H1 (cell line): Measurements from ENCODE around the gene LBP. TPM values are rescaled to one million over a fixed set of nuclear protein-coding genes. Genes with fewer than 3 reads are reported as not detected.
A peak's percentile ranks its signal among the peaks of the same experiment; 100 is the strongest.

Experiments
- CTCF ChIA-PET: fragments of 300-600 bp; sonication (Branson Sonifier 250); formaldehyde crosslinking; loops from one replicate; lab custom pipeline; 2021; ENCODE audit not compliant: partially characterized antibody; lab: Charles Lee
- POLR2A ChIA-PET: fragments of 300-600 bp; sonication (Branson Sonifier 250); formaldehyde crosslinking; loops from one replicate; lab custom pipeline; 2021; ENCODE audit warnings: inconsistent platforms; ENCODE audit not compliant: partially characterized antibody; lab: Charles Lee
- DNase-seq, 2 experiments: peaks; one replicate each; pipeline versions ENCODE4 v3.0.0 to v3.0.0-alpha.2; 2010 to 2022; ENCODE audit warnings: low spot score in 2 of 2, low read depth in 1 of 2, mixed read lengths in 1 of 2
- FAIRE-seq: peaks from 2 replicates; lab custom pipeline; 2011; peaks lifted over from hg19 to GRCh38; lab: Jason Lieb, UNC
- H2AFZ ChIP-seq: 2 replicates; pipeline ENCODE4 v1.8.1; 2012; ENCODE audit warnings: low read length, inconsistent platforms
- H2AK5ac ChIP-seq: 2 replicates; pipeline ENCODE4 v1.6.1; 2013; ENCODE audit warnings: low read depth, low read length
- H2BK120ac ChIP-seq: replicated peaks from 2 replicates; pipeline ENCODE3; 2013; ENCODE audit warnings: low read depth, low read length, inconsistent platforms
- H2BK12ac ChIP-seq: 2 replicates; pipeline ENCODE4 v1.6.1; 2013; ENCODE audit warnings: low read depth, low read length
- H2BK15ac ChIP-seq: 2 replicates; pipeline ENCODE4 v1.6.1; 2013; ENCODE audit warnings: low read length
- H2BK20ac ChIP-seq: 2 replicates; pipeline ENCODE4 v1.6.1; 2013; ENCODE audit warnings: low read length
- H2BK5ac ChIP-seq: 2 replicates; pipeline ENCODE4 v1.6.1; 2013; ENCODE audit warnings: low read depth, low read length
- H3K14ac ChIP-seq: 2 replicates; pipeline ENCODE4 v1.6.1; 2013; ENCODE audit warnings: inconsistent platforms; ENCODE audit not compliant: insufficient read length
- H3K18ac ChIP-seq: 2 replicates; pipeline ENCODE4 v1.6.1; 2013; ENCODE audit warnings: low read length; ENCODE audit errors: extremely low read depth
- H3K23ac ChIP-seq: 2 replicates; pipeline ENCODE4 v1.6.1; 2013; ENCODE audit warnings: inconsistent platforms; ENCODE audit not compliant: insufficient read length
- H3K23me2 ChIP-seq: 2 replicates; pipeline ENCODE4 v1.6.1; 2013; ENCODE audit warnings: low read depth, low read length
- H3K27ac ChIP-seq: 2 replicates; pipeline ENCODE4 v1.6.1; 2011; ENCODE audit warnings: low read depth, low read length, inconsistent platforms
- H3K27me3 ChIP-seq, 4 experiments: replicated peaks in 1 of 4; 1 replicate in 1 of 4; 2 replicates in 3 of 4; pipeline versions ENCODE4 v1.6.1 to v1.8.1; 2011 to 2013; ENCODE audit warnings: low read length in 3 of 4, mild to moderate bottlenecking in 3 of 4, inconsistent platforms in 2 of 4, mixed read lengths in 2 of 4, moderate library complexity in 1 of 4; ENCODE audit not compliant: control insufficient read depth in 3 of 4, insufficient read depth in 3 of 4; ENCODE audit errors: extremely low read depth in 1 of 4
- H3K36me3 ChIP-seq, 4 experiments: 2 replicates each; pipeline versions ENCODE4 v1.6.1 to v1.8.1; 2011 to 2013; ENCODE audit warnings: mild to moderate bottlenecking in 4 of 4, low read length in 3 of 4, moderate library complexity in 2 of 4, control low read depth in 1 of 4, inconsistent platforms in 1 of 4; ENCODE audit not compliant: insufficient read depth in 4 of 4, control insufficient read depth in 2 of 4
- H3K4ac ChIP-seq: replicated peaks from 2 replicates; pipeline ENCODE3; 2013; ENCODE audit warnings: low read length, low read depth, mixed read lengths, inconsistent platforms; ENCODE audit not compliant: insufficient read length
- H3K4me1 ChIP-seq, 4 experiments: replicated peaks in 1 of 4; 1 replicate in 1 of 4; 2 replicates in 3 of 4; pipeline versions ENCODE4 v1.6.1 to v1.8.1; 2011 to 2013; ENCODE audit warnings: low read length in 3 of 4, inconsistent platforms in 2 of 4, mixed read lengths in 1 of 4; ENCODE audit not compliant: insufficient read depth in 4 of 4, control insufficient read depth in 3 of 4
- H3K4me2 ChIP-seq, 2 experiments: 2 replicates each; pipeline versions ENCODE4 v1.6.1 to v1.8.1; 2011 to 2013; ENCODE audit warnings: low read depth in 2 of 2, low read length in 2 of 2, control low read depth in 1 of 2, inconsistent platforms in 1 of 2, mild to moderate bottlenecking in 1 of 2; ENCODE audit not compliant: insufficient read depth in 1 of 2
- H3K4me3 ChIP-seq, 4 experiments: fragments of 200-600, 300-600 bp in 1 of 4; sonication (generic), shearing (Covaris generic), sonication (Bioruptor Twin) in 1 of 4; 2 replicates each; pipeline versions ENCODE4 v1.5.1 to v1.8.1; 2011 to 2016; ENCODE audit warnings: low read length in 4 of 4, low read depth in 3 of 4, control low read depth in 2 of 4, inconsistent platforms in 2 of 4, mild to moderate bottlenecking in 2 of 4, mixed read lengths in 1 of 4, moderate library complexity in 1 of 4; ENCODE audit not compliant: insufficient read depth in 2 of 4; ENCODE audit errors: extremely low read depth in 1 of 4
- H3K56ac ChIP-seq: replicated peaks from 2 replicates; pipeline ENCODE3; 2013; ENCODE audit warnings: low read depth, mild to moderate bottlenecking, mixed read lengths, low read length, inconsistent platforms; ENCODE audit not compliant: insufficient read length
- H3K79me1 ChIP-seq: 2 replicates; pipeline ENCODE4 v1.6.1; 2013; ENCODE audit warnings: low read depth, low read length, control low read depth
- H3K79me2 ChIP-seq, 2 experiments: 2 replicates each; pipeline versions ENCODE4 v1.6.1 to v1.8.1; 2012 to 2013; ENCODE audit warnings: low read length in 2 of 2, mild to moderate bottlenecking in 2 of 2, inconsistent platforms in 1 of 2; ENCODE audit not compliant: insufficient read depth in 2 of 2, control insufficient read depth in 1 of 2
- H3K9ac ChIP-seq, 4 experiments: replicated peaks in 1 of 4; 1 replicate in 1 of 4; 2 replicates in 3 of 4; pipeline versions ENCODE4 v1.6.1 to v1.8.1; 2011 to 2013; ENCODE audit warnings: low read depth in 3 of 4, low read length in 3 of 4, control low read depth in 2 of 4, mild to moderate bottlenecking in 2 of 4, moderate library complexity in 2 of 4, inconsistent platforms in 1 of 4; ENCODE audit errors: extremely low read depth in 1 of 4
- H3K9me3 ChIP-seq, 2 experiments: 2 replicates each; pipeline versions ENCODE4 v1.6.1 to v1.8.1; 2012 to 2013; ENCODE audit warnings: mild to moderate bottlenecking in 2 of 2, moderate library complexity in 2 of 2, control low read depth in 1 of 2, inconsistent platforms in 1 of 2, low read depth in 1 of 2, low read length in 1 of 2, mixed read lengths in 1 of 2; ENCODE audit not compliant: insufficient read depth in 2 of 2
- H4K20me1 ChIP-seq, 2 experiments: replicated peaks in 1 of 2; 2 replicates each; pipeline versions ENCODE3 to v1.8.1; 2011 to 2013; ENCODE audit warnings: inconsistent platforms in 2 of 2, low read length in 2 of 2, mild to moderate bottlenecking in 1 of 2; ENCODE audit not compliant: insufficient read depth in 2 of 2, control insufficient read depth in 1 of 2
- H4K5ac ChIP-seq: 2 replicates; pipeline ENCODE4 v1.6.1; 2013; ENCODE audit warnings: low read length, low read depth, mixed read lengths, inconsistent platforms; ENCODE audit not compliant: insufficient read length
- H4K8ac ChIP-seq: 2 replicates; pipeline ENCODE4 v1.8.0; 2013; ENCODE audit warnings: mild to moderate bottlenecking, moderate library complexity, low read length, inconsistent platforms; ENCODE audit not compliant: insufficient read depth; ENCODE audit errors: extremely low read depth
- H4K91ac ChIP-seq: replicated peaks from 2 replicates; pipeline ENCODE3; 2013; ENCODE audit warnings: low read length, mixed read lengths, inconsistent platforms; ENCODE audit not compliant: insufficient read length
- BACH1 ChIP-seq: IDR thresholded peaks from 2 replicates; pipeline ENCODE4 v1.6.1; 2012; ENCODE audit warnings: low read length, improper control_type of control experiment
- POLR2AphosphoS5 ChIP-seq: IDR thresholded peaks from 2 replicates; pipeline ENCODE4 v1.6.1; 2011; ENCODE audit warnings: low read depth, low read length
- WGBS, 2 experiments: shearing (Covaris generic) in 1 of 2; methylation state at CpG; one replicate each; pipeline versions ENCODE4 v1.1.6 to v1.1.7; 2013 to 2015; ENCODE audit warnings: low lambda C conversion rate in 2 of 2, mixed read lengths in 2 of 2, inconsistent platforms in 1 of 2, low coverage in 1 of 2, missing lambda C conversion rate in 1 of 2; ENCODE audit not compliant: insufficient replicate concordance in 2 of 2, insufficient coverage in 1 of 2, insufficient read length in 1 of 2; ENCODE audit errors: extremely low coverage in 1 of 2, missing lambda C conversion rate in 1 of 2; 5-methylcytosine and 5-hydroxymethylcytosine counted together
- polyA plus RNA-seq, 7 experiments: library from polyadenylated mRNA; depleted of rRNA in 3 of 7; stranded (reverse) in 5 of 7; unstranded in 2 of 7; fragments of >200 nt in 5 of 7; fragments of 200-250 nt in 2 of 7; gene quantifications; 1 replicate in 5 of 7; 2 replicates in 1 of 7; 4 replicates in 1 of 7; pipeline versions ENCODE4 v1.2.1 to v1.2.3, GENCODE V29; 2011 to 2013; ENCODE audit warnings: missing spikeins in 2 of 7, mixed read lengths in 2 of 7
- total RNA-seq: library from RNA; stranded (reverse); fragmentation: NEBNext Ultra II Directional; extraction: Animal tissue kit (Norgen Biotek cat#: 25700); gene quantifications from 2 replicates; pipeline ENCODE4 v1.2.1, GENCODE V29; 2021

The LBP gene
- total and polyA plus RNA-seq, 2 of the 8 experiments (the other 6 are each of a cell fraction or from before 2014, with no cell fraction given): 0.60 to 0.63 TPM

- no peak overlapping the region for H4K91ac ChIP-seq
- peaks cover 58 to 79% (median 70%) of the 10 kb centered on the region in 4 experiments for H3K36me3 ChIP-seq
- TF ChIP-seq POLR2AphosphoS5 (peak; percentile 16; the same call in 1 of the 2 replicates), BACH1 (no peak)
- peaks cover 0 to 5% (median under 1%) of the 10 kb centered on the region in 4 experiments; a peak in 4 of 7 replicates for H3K4me1 ChIP-seq
- H3K79me2 ChIP-seq: peaks cover 0 to 21% of the 10 kb centered on the region in 2 experiments; a peak in 2 of 4 replicates
- no peaks in the 10 kb centered on the region for H3K27me3 ChIP-seq
- H3K4me2 ChIP-seq: no peak overlapping the region
- no peaks in the 10 kb centered on the region for H3K23me2 ChIP-seq
- 93% methylated on average over 9 of the region's 9 CpGs; no CpG with 5 or more reads in 1 of the 2 experiments for WGBS, 2 experiments
- H3K9ac ChIP-seq: no peak overlapping the region; a peak in 1 of 7 replicates
- CTCF ChIA-PET: interaction anchor here (1.3 to 1.8 kb wide), 5 partner anchors 12 to 363 kb away, joined by 3 to 6 read pairs (median 5); partner anchors contain the start of gene SNHG17
- no peak overlapping the region for H2BK5ac ChIP-seq
- no peak overlapping the region for H3K14ac ChIP-seq
- H4K20me1 ChIP-seq: peaks cover 7 to 35% of the 10 kb centered on the region in 2 experiments
- H2BK120ac ChIP-seq: no peak overlapping the region
- no peak overlapping the region for H4K8ac ChIP-seq
- no peak overlapping the region for H2AK5ac ChIP-seq
- no peak overlapping the region for H2BK12ac ChIP-seq
- no peak overlapping the region for H3K4ac ChIP-seq
- no peak overlapping the region for H3K56ac ChIP-seq
- no peak overlapping the region for H3K23ac ChIP-seq
- H3K18ac ChIP-seq: no peak overlapping the region
- H2BK20ac ChIP-seq: no peak overlapping the region
- POLR2A ChIA-PET: interaction anchor here (0.6 to 17.6 kb wide), 11 partner anchors 9 to 1724 kb away, joined by 3 to 420 read pairs (median 4); partner anchors contain the start of genes RALGAPB and SNHG17
- H3K9me3 ChIP-seq: no peaks in the 10 kb centered on the region
- H3K27ac ChIP-seq: no peak overlapping the region
- no peak overlapping the region for H2AFZ ChIP-seq
- no peak overlapping the region for H2BK15ac ChIP-seq
- H3K4me3 ChIP-seq: no peak overlapping the region
- DNase-seq (no peak), FAIRE-seq (no peak)
- no peak overlapping the region for H4K5ac ChIP-seq
- H3K79me1 ChIP-seq: peaks cover 9% of the 10 kb centered on the region
Measured at GRCh38 chr20:38420388-38421085, 74.3 kb downstream of the LBP start.
